Stimulated activated naive CD4-positive, alpha-beta T cell (primary cell): ENCODE measurements around the gene ACLY.
"Not testable (repeated sequence)": the region's sequence is repeated elsewhere in the genome, so short reads cannot be mapped to it uniquely, and the experiment has no call there.

Experiments used
- DNase-seq, 6 experiments: peaks; one replicate each; lab custom pipeline; 2025; lab: John Stamatoyannopoulos, UW

ACLY gene

DNA sequence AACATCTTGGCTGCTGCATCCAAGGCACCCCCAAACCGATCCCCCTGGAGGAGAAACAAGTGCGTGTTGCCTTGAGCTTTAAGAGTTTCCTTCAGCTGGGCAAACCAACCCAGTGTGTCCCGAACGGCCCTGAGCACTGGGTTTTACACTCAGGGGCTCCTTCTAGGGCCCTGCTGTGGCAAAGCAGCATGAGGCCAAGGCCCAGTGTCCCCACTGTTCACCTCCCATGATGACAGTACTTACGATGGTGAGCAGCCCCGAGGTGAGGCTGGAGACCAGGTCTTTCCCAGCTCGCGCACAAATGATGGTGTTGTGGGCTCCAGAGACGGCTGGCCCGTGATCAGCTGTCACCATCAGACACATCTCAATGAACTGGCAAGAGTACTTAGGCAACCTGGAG lies 47.0 kb downstream of the ACLY start:
- no peak for DNase-seq

DNA sequence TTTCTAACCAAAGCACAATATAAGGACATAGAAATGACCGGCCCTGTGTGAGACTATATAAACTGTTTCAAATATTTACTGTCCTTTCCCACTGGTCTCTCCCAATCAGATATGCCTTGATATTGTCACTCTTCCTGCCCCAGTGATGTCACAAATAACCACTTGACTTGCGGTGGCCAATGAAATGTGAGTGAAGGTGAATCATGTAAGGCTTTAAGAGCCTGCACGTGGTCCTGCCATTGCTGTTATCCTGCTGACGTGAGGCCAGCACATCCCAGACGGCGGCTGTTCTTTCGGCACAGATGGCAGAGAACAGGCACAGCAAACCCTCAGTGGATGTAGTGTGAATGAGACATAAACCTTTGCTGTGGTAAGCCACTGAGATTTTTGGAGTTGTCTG lies 48.1 kb downstream of the ACLY start:
- DNase-seq: no peak

DNA sequence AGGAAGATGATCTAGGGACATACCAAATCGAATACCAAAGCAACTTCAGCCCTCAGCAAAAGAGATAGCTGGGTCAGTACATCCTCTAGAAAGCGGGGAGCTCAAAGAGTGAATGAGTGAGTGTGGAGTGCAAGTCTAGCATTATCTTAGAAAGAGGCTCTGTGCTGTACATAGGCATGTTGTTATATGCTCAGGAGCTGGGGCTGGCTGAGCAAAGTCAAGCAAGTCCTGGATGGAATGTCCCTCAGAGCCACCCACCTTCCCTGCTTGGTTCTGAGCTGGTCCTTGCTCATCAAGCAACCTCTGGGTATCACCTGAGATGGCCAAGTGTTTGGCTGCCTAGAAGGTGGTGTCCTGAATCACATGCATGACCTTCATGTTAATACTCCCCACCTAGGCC lies 48.7 kb downstream of the ACLY start:
- DNase-seq: no peak

GRCh38 chr17:41869426-41869825 lies 49.3 kb downstream of the ACLY start:
- no peak for DNase-seq

DNA sequence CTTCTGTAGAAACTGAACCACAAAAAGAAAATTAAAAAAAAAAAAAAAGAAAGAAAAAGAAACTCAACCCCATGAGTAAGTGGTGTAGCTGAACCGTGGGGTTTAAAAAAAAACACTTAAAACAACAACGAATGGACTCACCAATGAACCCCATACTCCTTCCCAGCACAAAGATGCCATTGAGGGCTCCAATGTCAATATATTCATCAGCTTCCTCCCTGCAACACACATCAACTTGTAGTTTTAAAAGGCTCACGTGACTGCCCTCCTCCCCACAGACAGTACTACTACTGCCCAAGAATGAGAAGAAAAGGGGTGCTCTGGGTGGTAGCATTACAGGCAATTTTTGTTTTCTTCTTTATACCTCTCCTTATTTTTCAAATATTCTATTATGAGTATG lies 50.2 kb downstream of the ACLY start:
- DNase-seq: no peak

DNA sequence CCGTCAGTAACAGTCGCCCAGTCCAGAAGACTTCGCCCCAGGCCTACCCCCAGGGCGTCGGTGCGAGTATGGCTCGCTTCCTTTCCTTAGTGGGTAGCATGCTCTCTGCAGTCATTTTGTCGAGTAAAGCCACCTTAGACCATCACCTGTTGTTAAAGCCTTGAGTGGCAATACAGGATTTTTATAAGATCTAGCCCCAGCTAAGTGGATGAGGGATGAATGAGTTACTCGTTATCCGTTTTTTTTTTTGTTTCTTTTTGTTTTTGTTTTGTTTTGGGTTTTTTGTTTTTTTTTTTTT lies 53.2 kb downstream of the ACLY start:
- no peak for DNase-seq

- DNase-seq: peak; percentile 76 to 87 (median 81)
Measured at GRCh38 chr17:41864836-41865595, 53.7 kb downstream of the ACLY start, which contains the start of gene KLHL11. Gene KLHL11 (minus strand): TSS chr17:41865423. CDS start chr17:41865370, 53 bp downstream.

DNA sequence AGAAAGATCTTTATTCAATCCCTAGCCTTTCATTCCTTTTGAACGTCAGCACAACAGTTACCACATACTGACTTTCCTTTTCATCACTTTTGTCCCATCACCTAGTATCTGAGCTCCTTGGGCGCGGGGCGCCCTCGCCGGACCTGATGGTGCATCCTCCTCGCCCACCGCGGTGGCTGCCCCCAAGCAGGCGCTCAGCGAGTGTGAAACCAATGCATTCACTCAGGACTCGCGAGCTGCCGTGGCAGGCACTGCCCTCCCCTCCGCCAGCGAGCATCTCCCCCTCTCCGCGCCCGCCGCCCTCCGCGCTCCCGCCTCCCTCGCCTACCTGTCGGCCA lies 54.3 kb downstream of the ACLY start:
- DNase-seq: no peak

GRCh38 chr17:41863074-41863848 lies 55.5 kb downstream of the ACLY start:
- peak in 1 of 6 experiments; percentile 21 for DNase-seq

DNA sequence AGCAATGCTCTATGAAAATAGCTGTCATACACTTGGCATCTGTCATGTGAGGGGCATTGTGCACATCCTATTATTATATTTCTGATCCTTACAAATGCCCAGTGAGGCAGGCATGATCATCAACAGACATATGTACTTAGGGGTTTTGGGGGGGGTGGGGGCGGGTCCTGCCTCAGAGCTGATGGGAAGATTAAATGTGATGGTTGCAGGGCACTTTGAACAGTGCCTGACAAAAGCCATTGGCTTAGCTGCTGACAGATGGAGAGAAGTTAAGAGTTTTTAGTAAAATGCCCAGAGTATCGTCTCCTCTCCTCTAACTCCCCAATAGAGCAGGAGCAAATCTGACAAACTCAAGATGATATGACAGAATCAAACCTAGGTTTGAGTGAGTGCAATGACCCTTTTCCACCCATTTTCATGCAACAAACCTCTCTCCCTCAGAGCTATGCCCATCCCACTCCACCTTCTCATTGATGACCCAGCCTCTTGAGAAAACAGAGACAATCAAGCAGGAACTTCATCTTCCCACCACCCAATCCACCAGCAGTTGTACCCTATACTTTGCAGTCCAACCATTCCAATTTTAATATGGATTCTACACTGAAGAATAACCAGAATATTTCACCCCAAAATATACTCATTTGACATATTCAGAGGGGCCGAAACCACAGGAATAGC lies 58.4 kb downstream of the ACLY start:
- no peak for DNase-seq

GRCh38 chr17:41851382-41851781 lies 67.4 kb downstream of the ACLY start:
- not testable (repeated sequence) for DNase-seq

GRCh38 chr17:41849251-41849990 lies 69.3 kb downstream of the ACLY start:
- DNase-seq: no peak

DNA sequence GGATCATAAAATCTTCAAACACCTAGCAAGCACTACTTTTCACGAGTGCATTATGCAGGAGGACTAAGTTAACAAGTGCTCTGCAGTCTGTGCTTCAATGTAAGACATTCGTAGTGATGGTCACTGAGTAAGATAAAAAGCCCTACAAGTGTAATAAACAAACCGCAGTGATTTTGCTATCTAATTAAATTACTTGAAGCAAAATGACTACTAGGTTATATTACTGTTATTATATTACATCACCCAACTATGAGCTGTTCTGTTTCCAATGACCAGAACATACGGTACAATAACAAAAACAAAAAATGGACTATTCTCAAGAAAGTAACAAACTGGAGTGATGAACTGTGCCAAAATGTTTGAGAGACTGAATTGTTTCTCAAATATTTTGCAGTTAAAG lies 70.0 kb downstream of the ACLY start:
- DNase-seq: no peak

DNA sequence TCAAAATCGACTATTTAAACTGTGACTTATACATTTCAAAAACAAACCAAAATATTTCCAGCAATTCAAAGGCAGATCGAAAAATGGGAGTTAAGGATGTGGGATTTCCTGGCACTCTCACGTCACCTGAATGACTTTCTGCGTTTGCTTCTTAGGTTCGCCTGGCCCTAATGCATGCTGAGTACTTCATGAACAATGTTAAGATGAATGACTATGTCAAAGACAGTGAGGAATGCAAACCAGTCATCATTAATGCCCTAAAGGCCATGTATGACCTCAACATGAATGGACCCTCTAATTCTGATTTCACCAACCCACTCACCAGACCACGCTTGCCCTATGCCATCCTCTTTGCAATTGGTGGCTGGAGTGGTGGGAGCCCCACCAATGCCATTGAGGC lies 73.8 kb downstream of the ACLY start:
- no peak for DNase-seq

- not testable (repeated sequence) for DNase-seq
Measured at GRCh38 chr17:41840781-41841180, 78.0 kb downstream of the ACLY start.

- not testable (repeated sequence) for DNase-seq
Measured at GRCh38 chr17:41839448-41839847, 79.3 kb downstream of the ACLY start.

GRCh38 chr17:41837761-41838538 lies 80.8 kb downstream of the ACLY start, which contains the start of gene KLHL10:
Gene KLHL10 (plus strand): TSS chr17:41837825. CDS start chr17:41837933, 108 bp downstream.
- DNase-seq: no peak

DNA sequence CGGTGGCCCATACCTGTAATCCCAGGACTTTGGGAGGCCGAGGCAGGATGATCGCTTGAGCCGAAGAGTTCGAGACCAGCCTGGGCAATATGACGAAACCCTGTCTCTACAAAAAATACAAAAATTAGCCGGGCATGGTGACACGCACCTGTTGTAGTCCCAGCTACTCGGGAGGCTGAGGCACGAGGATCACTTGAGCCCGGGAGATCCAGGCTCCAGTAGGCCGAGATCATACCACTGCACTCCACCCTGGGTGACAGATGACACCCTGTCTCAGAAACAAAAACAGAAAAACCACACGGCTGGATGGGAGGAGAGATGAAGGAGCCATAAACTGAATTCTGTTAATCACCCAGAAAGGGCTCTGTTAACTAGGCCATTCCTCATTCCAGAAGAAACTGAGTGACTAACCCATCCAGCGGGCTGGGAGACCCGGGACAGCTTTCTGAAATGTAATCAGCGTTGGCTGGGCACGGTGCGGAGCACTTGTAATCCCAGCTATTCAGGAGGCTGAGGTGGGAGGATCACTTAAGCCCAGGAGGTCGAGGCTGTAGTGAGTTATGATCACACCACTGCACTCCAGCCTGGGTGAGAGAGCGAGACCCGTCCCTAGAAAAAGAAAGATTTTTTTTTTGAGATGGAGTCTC lies 82.1 kb downstream of the ACLY start:
- no peak for DNase-seq

GRCh38 chr17:41835800-41836549 lies 82.8 kb downstream of the ACLY start, which contains the start of gene NT5C3B:
Gene NT5C3B (minus strand): TSS chr17:41836232. CDS start chr17:41836193, 39 bp downstream.
- DNase-seq: peak; percentile 22 to 60 (median 46)

- no peak for DNase-seq
Measured at GRCh38 chr17:41835214-41835799, 83.4 kb downstream of the ACLY start.
